SU-DHL-6 (cell line): Measurements from ENCODE around the gene LHX1.

Experiments
- H2AFZ ChIP-seq: fragments of 200-600 bp; sonication (generic); 2 replicates; pipeline ENCODE4 v1.6.1; 2014; ENCODE audit warnings: low read depth, mild to moderate bottlenecking, moderate library complexity, mixed read lengths, antibody characterized with exemption, low read length; ENCODE audit not compliant: severe bottlenecking
- H3F3A ChIP-seq: fragments of 200-600 bp; shearing (Covaris generic); 2 replicates; pipeline ENCODE4 v1.6.0; 2016; ENCODE audit warnings: antibody characterized with exemption, mild to moderate bottlenecking; ENCODE audit not compliant: insufficient read depth
- H3K27ac ChIP-seq: fragments of 200-600 bp; sonication (generic); 2 replicates; pipeline ENCODE4 v1.5.1; 2016; ENCODE audit warnings: low read depth, mild to moderate bottlenecking, low read length, moderate library complexity, mixed read lengths
- H3K27me3 ChIP-seq: fragments of 200-600 bp; sonication (generic), shearing (Covaris generic); 2 replicates; pipeline ENCODE4 v1.6.0; 2014; ENCODE audit warnings: mild to moderate bottlenecking, low read length
- H3K36me3 ChIP-seq: fragments of 200-600 bp; sonication (generic); 2 replicates; pipeline ENCODE4 v1.6.1; 2014; ENCODE audit warnings: mild to moderate bottlenecking, low read length, mixed read lengths
- H3K4me2 ChIP-seq: fragments of 300-600, 200-600 bp; shearing (Covaris generic), sonication (generic); 2 replicates; pipeline ENCODE4 v1.6.0; 2014; ENCODE audit warnings: low read length, low read depth, mild to moderate bottlenecking; ENCODE audit not compliant: poor library complexity, severe bottlenecking
- H3K4me3 ChIP-seq: fragments of 200-600 bp; sonication (generic); 2 replicates; pipeline ENCODE4 v1.5.1; 2014; ENCODE audit warnings: antibody characterized with exemption, low read length, mild to moderate bottlenecking, mixed read lengths; ENCODE audit not compliant: insufficient read depth, poor library complexity, severe bottlenecking
- H3K79me2 ChIP-seq: fragments of 200-600 bp; sonication (generic); 2 replicates; pipeline ENCODE4 v1.6.1; 2014; ENCODE audit warnings: mild to moderate bottlenecking, low read length, moderate library complexity; ENCODE audit not compliant: insufficient read depth
- H3K9ac ChIP-seq: fragments of 200-600 bp; sonication (generic); 2 replicates; pipeline ENCODE4 v1.7.0; 2014; ENCODE audit warnings: mild to moderate bottlenecking, low read length
- H3K9me2 ChIP-seq: fragments of 200-600 bp; sonication (generic); replicated peaks from 2 replicates; pipeline ENCODE4 v1.6.1; 2014; ENCODE audit warnings: low read length; ENCODE audit not compliant: insufficient read depth
- H3K9me3 ChIP-seq: fragments of 200-600 bp; sonication (generic); 2 replicates; pipeline ENCODE4 v1.6.1; 2014; ENCODE audit warnings: low read length, mixed read lengths; ENCODE audit not compliant: insufficient read depth
- H4K20me1 ChIP-seq: fragments of 200-600 bp; sonication (generic); 2 replicates; pipeline ENCODE4 v1.6.1; 2014; ENCODE audit warnings: low read depth, mild to moderate bottlenecking, antibody characterized with exemption, low read length, moderate library complexity, mixed read lengths
- CTCF ChIP-seq: fragments of 200-600 bp; sonication (generic); IDR thresholded peaks from one replicate; pipeline ENCODE4 v1.5.1; 2017; ENCODE audit warnings: antibody characterized with exemption, mild to moderate bottlenecking, low read length, moderate library complexity; ENCODE audit not compliant: insufficient read depth, poor library complexity, severe bottlenecking
- EZH2phosphoT487 ChIP-seq: fragments of 200-600 bp; sonication (generic), shearing (Covaris generic); conservative IDR thresholded peaks from 2 replicates; pipeline ENCODE4 v1.6.1; 2018; ENCODE audit warnings: mild to moderate bottlenecking, antibody characterized with exemption, low read length, moderate library complexity, mixed read lengths

The LHX1 gene

GRCh38 chr17:36928471-36929345, 8.6 kb upstream of the LHX1 start:
- H3K9me3 ChIP-seq = no peaks in the 10 kb centered on the region
- TF ChIP-seq EZH2phosphoT487 = no peak
- no peak for TF ChIP-seq CTCF
- no peak overlapping the region for H3K4me3 ChIP-seq
- H3K9me2 ChIP-seq = no peaks in the 10 kb centered on the region
- H3K79me2 ChIP-seq = no peaks in the 10 kb centered on the region
- no peak overlapping the region for H3K9ac ChIP-seq
- no peak overlapping the region for H3K27ac ChIP-seq
- H3K36me3 ChIP-seq = no peaks in the 10 kb centered on the region
- no peaks in the 10 kb centered on the region for H3F3A ChIP-seq
- no peak overlapping the region for H3K4me2 ChIP-seq
- no peak overlapping the region for H2AFZ ChIP-seq
- H3K27me3 ChIP-seq = no peaks in the 10 kb centered on the region
- no peaks in the 10 kb centered on the region for H4K20me1 ChIP-seq

GRCh38 chr17:36929851-36930582, 7.3 kb upstream of the LHX1 start:
- Histone ChIP-seq H3K4me2 (no peak overlapping the region), H2AFZ (no peak overlapping the region), H3K36me3 (no peaks in the 10 kb centered on the region), H3K9ac (no peak overlapping the region), H3K79me2 (no peaks in the 10 kb centered on the region), H3K27me3 (no peaks in the 10 kb centered on the region), H3K9me3 (no peaks in the 10 kb centered on the region), H3K4me3 (no peak overlapping the region), H3K27ac (no peak overlapping the region), H4K20me1 (no peaks in the 10 kb centered on the region), H3K9me2 (no peaks in the 10 kb centered on the region), H3F3A (no peaks in the 10 kb centered on the region)
- TF ChIP-seq EZH2phosphoT487 (no peak), CTCF (no peak)

GRCh38 chr17:36930583-36930900, 6.7 kb upstream of the LHX1 start:
- Histone ChIP-seq H3K27ac (no peak overlapping the region), H3K27me3 (no peaks in the 10 kb centered on the region), H3K36me3 (no peaks in the 10 kb centered on the region), H3K4me3 (no peak overlapping the region), H4K20me1 (no peaks in the 10 kb centered on the region), H2AFZ (no peak overlapping the region), H3K9ac (no peak overlapping the region), H3K9me3 (no peaks in the 10 kb centered on the region), H3K79me2 (no peaks in the 10 kb centered on the region), H3F3A (no peaks in the 10 kb centered on the region), H3K4me2 (no peak overlapping the region), H3K9me2 (no peaks in the 10 kb centered on the region)
- TF ChIP-seq CTCF (no peak), EZH2phosphoT487 (no peak)
